ENCODE data around the gene PTMS. TPM values are rescaled to one million over a fixed set of nuclear protein-coding genes. Genes with fewer than 3 reads are reported as not detected.

The PTMS gene, protein sequence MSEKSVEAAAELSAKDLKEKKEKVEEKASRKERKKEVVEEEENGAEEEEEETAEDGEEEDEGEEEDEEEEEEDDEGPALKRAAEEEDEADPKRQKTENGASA
- 115 and 146 TPM in 2 replicates for total RNA-seq

DNA sequence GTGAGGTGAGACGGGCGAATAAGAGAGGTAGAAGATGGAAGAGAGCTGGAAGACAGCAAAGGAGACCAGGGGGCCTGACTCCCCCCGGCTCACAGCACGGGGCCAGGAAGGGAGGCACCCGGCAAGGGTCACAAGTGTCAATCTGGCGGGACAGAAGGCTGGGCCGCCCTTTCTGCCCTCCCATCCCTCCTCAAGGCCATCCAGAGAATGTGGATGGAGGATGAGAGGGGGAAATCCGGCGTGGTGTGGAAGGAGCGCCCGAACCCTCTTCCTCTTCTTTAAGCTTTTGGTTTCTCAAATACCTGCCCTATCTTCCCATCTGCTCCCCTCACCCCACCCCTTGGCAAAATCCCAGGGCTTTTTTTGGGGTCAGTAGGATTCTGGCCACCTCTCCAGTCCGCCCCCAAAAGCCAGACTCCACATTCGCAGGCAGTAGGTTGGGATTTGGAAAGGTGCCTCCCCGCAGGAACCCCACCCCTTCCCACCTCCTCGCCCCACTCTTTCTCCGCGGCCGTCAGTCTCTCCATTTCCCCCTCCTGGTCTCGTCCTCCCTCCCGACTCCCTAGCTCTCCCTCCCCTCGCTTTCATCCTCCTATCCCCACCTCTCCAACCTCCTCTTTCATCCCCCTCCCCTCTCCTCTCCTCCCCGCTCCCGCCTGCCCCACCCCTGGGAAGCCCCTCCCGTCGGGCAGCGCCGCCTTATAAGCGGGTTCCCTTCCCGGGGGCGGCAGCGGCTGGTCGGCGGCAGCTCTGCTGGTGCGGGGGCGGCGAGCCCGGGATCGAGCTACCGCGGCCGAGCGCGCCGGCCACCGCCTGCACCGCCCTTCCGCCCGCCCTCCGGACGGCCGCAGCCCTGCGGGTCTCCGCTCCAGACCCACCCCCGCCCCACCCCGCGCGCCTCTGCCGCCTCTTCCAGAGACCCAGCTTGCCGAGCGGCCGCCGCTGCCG is at the start of gene PTMS:
Gene PTMS, plus strand, starts transcription at position 730 of the 948 bp plus-strand sequence. CDS start 343 bp downstream, outside the sequence.

DNA sequence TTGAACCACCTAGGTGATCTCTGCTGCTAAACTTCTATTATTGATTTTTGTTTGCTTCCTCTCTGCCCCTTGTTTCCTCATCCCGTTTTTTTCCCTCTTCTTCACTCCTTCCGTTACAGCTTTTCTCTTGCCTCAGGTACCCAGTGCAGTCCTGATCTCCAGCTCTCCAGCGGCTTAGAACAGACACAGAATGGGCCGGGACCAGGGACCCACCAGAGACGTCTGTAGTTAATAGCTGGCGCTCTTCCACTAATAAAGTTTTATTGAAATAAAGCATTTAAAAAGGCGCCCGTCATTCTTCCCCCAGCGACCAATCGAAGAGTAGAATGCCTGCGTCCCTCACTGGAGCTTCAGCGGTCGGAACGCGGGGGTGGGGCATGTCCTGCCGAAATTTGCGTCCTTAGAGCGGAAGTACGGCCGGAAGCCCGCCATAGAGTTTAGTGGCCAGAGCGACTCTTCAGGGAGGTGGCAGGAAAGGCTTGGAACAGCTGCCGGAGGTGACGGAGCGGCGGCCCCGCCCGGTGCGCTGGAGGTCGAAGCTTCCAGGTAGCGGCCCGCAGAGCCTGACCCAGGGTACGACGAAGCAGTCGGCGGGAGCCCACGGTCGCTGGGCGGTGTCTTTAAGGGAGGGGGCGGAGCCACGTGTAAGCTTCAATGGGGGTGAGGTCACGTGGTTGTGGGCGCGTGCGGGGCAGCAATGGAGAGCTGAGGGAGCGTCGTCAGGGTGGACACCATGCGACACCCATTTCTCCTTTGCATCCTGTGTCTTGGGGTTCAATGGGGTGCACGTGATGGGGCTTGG is 42.4 kb upstream of the PTMS start, which contains the start of gene COPS7A:
Gene COPS7A, plus strand, starts transcription at position 440 of the 802 bp plus-strand sequence. CDS start 611 bp downstream, outside the sequence.

DNA sequence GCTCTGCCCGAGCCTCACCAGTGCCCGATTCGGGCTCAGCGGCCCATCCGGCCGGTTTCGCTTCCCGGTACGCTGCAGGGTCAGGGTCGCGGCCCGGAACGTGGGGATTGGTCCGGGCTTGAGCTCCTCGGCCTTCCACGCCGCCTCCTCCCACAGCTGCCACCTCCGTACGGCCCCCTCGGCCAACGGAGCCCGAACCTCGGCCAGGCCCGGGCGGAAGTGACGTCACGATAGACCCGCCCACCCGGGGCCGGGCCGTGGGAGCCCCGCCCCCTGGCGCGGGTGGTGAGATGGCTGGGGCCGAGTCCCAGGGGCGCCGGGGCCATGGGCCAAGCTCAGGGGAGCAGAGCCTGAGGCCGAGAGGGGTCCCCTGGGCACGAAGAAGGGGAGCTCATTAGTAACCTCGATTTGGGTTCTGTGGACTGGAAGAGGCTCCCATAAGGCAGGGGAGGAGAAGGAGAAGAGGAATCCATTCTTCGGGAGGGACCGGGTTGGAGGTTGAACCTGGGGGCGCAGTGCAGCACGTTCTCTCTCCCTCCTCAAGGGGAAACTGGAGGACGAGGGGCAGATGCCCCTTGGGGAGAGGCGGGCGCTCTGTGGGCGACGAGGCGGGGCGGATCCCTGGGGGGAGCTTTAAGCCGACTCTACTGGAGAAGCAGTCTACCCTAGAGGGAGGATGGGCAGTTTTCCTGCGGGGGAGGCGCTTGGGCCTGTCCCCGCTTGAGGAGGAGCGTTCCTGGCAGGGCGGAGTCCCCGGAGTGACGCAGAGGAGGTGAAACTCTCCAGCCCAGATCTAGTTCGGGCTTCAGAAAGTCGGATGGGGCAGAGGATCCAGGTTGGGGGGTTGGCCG is 13.0 kb upstream of the PTMS start, which contains the start of gene MLF2:
Gene MLF2, minus strand, starts transcription at position 221 of the 851 bp plus-strand sequence. CDS start 807 bp downstream, outside the sequence.

DNA sequence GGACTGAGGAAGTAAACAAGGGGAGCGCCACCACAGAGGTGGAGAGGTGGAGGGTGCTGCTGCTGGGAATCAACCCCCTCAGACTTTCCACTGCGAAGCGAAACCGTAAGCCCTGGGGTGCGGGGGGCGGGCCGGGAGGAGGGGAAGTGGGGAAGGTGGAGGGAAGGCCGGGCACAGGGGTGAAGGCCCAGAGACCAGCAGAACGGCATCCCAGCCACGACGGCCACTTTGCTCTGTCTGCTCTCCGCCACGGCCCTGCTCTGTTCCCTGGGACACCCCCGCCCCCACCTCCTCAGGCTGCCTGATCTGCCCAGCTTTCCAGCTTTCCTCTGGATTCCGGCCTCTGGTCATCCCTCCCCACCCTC is 6.2 kb downstream of the PTMS start, which contains the start of gene LAG3:
Gene LAG3, plus strand, starts transcription at position 190 of the 365 bp plus-strand sequence. CDS start 333 bp downstream, outside the sequence.

DNA sequence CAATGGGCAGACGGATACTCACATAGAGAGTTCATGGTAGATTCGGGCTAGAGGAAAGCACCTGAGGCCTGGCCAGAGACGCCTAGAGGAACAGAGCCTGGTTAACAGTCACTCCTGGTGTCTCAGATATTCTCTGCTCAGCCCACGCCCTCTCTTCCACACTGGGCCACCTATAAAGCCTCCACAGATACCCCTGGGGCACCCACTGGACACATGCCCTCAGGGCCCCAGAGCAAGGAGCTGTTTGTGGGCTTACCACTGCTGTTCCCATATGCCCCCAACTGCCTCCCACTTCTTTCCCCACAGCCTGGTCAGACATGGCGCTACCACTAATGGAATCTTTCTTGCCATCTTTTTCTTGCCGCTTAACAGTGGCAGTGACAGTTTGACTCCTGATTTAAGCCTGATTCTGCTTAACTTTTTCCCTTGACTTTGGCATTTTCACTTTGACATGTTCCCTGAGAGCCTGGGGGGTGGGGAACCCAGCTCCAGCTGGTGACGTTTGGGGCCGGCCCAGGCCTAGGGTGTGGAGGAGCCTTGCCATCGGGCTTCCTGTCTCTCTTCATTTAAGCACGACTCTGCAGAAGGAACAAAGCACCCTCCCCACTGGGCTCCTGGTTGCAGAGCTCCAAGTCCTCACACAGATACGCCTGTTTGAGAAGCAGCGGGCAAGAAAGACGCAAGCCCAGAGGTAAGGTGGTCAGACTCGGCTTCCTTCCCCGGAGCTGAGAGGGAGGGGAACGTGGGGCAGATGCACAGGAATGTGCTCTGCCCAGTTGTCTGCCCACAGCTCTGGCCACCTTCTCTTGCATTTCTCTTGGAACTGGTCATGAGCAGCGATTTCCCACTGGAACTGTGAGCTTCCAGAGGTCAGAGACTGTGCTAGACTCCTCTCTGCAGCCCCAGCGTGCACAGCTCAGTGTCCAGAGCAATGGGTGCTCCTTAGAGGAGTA is 23.1 kb downstream of the PTMS start, which contains the start of gene CD4:
Gene CD4, plus strand, starts transcription at position 557 of the 953 bp plus-strand sequence. CDS start 10,611 bp downstream, outside the sequence.

Other genes with a start within 250 kb of the PTMS start
- gene GAPDH, start 231.8 kb upstream of the PTMS start, total RNA-seq, result 5,203 and 7,437 TPM in 2 replicates
- 8.1 and 13.4 TPM in 2 replicates for gene IFFO1, start 210.3 kb upstream of the PTMS start, total RNA-seq
- gene NOP2, start 198.1 kb upstream of the PTMS start, total RNA-seq, result 28.6 and 36.3 TPM in 2 replicates
- 236 and 412 TPM in 2 replicates for gene CHD4, start 159.0 kb upstream of the PTMS start, total RNA-seq
- gene LPAR5, start 130.4 kb upstream of the PTMS start, total RNA-seq, result 2.1 and 3.0 TPM in 2 replicates
- gene ACRBP, start 118.9 kb upstream of the PTMS start, total RNA-seq, result 0.49 and 8.7 TPM in 2 replicates
- gene ING4, start 103.2 kb upstream of the PTMS start, total RNA-seq, result 14.5 and 50.5 TPM in 2 replicates
- gene ZNF384, start 77.0 kb upstream of the PTMS start, total RNA-seq, result 28.8 and 35.1 TPM in 2 replicates
- 0.16 and 2.9 TPM in 2 replicates for gene PIANP, start 65.5 kb upstream of the PTMS start, total RNA-seq
- gene COPS7A, start 42.3 kb upstream of the PTMS start, total RNA-seq, result 68.1 and 78.1 TPM in 2 replicates
- 231 and 260 TPM in 2 replicates for gene MLF2, start 13.2 kb upstream of the PTMS start, total RNA-seq
- gene LAG3, start 6.2 kb downstream of the PTMS start, total RNA-seq, result under 0.01 and 0.13 TPM in 2 replicates
- 0.33 and 1.3 TPM in 2 replicates for gene CD4, start 23.2 kb downstream of the PTMS start, total RNA-seq
- 0.33 and 3.7 TPM in 2 replicates for gene GPR162, start 55.5 kb downstream of the PTMS start, total RNA-seq
- 46.9 and 49.6 TPM in 2 replicates for gene P3H3, start 62.0 kb downstream of the PTMS start, total RNA-seq
- 0.51 and 1.5 TPM in 2 replicates for gene GNB3, start 74.6 kb downstream of the PTMS start, total RNA-seq
- gene CDCA3, start 84.9 kb downstream of the PTMS start, total RNA-seq, result 7.2 and 171 TPM in 2 replicates
- 62.2 and 84.6 TPM in 2 replicates for gene USP5, start 85.8 kb downstream of the PTMS start, total RNA-seq
- gene TPI1, start 101.2 kb downstream of the PTMS start, total RNA-seq, result 569 and 954 TPM in 2 replicates
- 13.9 and 18.4 TPM in 2 replicates for gene SPSB2, start 106.9 kb downstream of the PTMS start, total RNA-seq
- 7.5 and 11.8 TPM in 2 replicates for gene LRRC23, start 138.5 kb downstream of the PTMS start, total RNA-seq
- 16.0 and 17.5 TPM in 2 replicates for gene ENO2, start 148.2 kb downstream of the PTMS start, total RNA-seq
- 34.4 and 55.0 TPM in 2 replicates for gene ATN1, start 161.6 kb downstream of the PTMS start, total RNA-seq
- gene RNU7-1, start 177.5 kb downstream of the PTMS start, total RNA-seq, result not detected in 2 replicates
- gene C12orf57, start 177.7 kb downstream of the PTMS start, total RNA-seq, result 147 and 190 TPM in 2 replicates
- 9.6 and 21.9 TPM in 2 replicates for gene PTPN6, start 185.0 kb downstream of the PTMS start, total RNA-seq
- gene PHB2, start 204.3 kb downstream of the PTMS start, total RNA-seq, result 391 and 420 TPM in 2 replicates
- gene EMG1, start 204.6 kb downstream of the PTMS start, total RNA-seq, result 26.1 and 66.8 TPM in 2 replicates